Measurements from ENCODE around the gene CDK6.

DNA sequence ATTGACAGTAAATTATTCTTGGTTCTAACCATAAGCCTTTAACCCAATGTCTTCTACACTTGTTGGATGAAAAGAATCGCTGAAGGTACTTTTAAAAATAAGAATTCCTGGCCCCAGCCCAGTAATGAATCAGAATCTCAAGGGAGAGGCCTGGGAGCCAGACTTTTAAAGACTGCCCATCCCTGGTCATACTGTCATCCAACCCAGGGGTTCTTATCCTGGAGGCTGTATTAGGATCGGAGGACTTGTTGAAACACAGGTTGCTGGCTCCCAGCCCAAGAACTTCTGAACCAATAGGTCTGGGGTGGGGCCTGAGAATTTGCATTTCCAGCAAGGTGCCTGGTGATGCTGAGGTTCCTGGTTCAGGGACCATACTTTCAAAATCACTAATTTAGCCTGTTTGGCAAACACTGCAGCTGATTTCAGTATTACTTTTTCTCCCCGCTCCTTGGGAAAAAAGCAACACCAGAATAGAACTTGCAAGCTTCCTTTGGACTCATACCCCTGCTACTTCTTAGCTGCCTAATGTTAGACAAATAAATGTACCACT lies 166.7 kb downstream of the CDK6 start:
- TF ChIP-seq, protein P1, sequence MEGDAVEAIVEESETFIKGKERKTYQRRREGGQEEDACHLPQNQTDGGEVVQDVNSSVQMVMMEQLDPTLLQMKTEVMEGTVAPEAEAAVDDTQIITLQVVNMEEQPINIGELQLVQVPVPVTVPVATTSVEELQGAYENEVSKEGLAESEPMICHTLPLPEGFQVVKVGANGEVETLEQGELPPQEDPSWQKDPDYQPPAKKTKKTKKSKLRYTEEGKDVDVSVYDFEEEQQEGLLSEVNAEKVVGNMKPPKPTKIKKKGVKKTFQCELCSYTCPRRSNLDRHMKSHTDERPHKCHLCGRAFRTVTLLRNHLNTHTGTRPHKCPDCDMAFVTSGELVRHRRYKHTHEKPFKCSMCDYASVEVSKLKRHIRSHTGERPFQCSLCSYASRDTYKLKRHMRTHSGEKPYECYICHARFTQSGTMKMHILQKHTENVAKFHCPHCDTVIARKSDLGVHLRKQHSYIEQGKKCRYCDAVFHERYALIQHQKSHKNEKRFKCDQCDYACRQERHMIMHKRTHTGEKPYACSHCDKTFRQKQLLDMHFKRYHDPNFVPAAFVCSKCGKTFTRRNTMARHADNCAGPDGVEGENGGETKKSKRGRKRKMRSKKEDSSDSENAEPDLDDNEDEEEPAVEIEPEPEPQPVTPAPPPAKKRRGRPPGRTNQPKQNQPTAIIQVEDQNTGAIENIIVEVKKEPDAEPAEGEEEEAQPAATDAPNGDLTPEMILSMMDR (IDR thresholded peaks at IDR 0.05; ENCODE audit: low read depth, low read length): no peak
- no peak for TF ChIP-seq EZH2phosphoT487 (IDR thresholded peaks at IDR 0.05; ENCODE audit: low read depth)

Data from OCI-LY3 (cell line).